ENCODE measurements around the gene CD302. TPM values are rescaled to one million over a fixed set of nuclear protein-coding genes. Genes with fewer than 3 reads are reported as not detected.

Gene CD302
- total RNA-seq, 1 donor = 64.3 TPM

Other genes with a start within 250 kb of the CD302 start
- 53.5 TPM for gene BAZ2B, start 181.7 kb downstream of the CD302 start, total RNA-seq
- gene MARCHF7, start 85.7 kb downstream of the CD302 start, total RNA-seq = 143 TPM
- gene LY75, start 106.5 kb upstream of the CD302 start, total RNA-seq = 39.0 TPM